ENCODE measurements around the gene AURKB. TPM values are rescaled to one million over a fixed set of nuclear protein-coding genes. Genes with fewer than 3 reads are reported as not detected.

The AURKB gene
- total and polyA plus RNA-seq, 2 of the 13 experiments (the other 11 are each of a cell fraction or from before 2014, with no cell fraction given): 29.5 to 75.3 TPM

GRCh38 chr17:8173056-8173870 lies 37.1 kb downstream of the AURKB start (continued):
- peak; percentile 83; the same call in 1 of the 2 replicates for TF ChIP-seq ZFP36L2 (CRISPR knock-in tag; IDR thresholded peaks at IDR 0.05)
- TF ChIP-seq SKI (IDR thresholded peaks at IDR 0.05; ENCODE audit: partially characterized antibody): peak; percentile 51
- TF ChIP-seq HNRNPH1 (optimal IDR thresholded peaks at IDR 0.05; ENCODE audit: low read depth, low read length): no peak
- TF ChIP-seq PBX3 (CRISPR knock-in tag; IDR thresholded peaks at IDR 0.05; ENCODE audit: borderline replicate concordance): peak; percentile 94; the same call in 1 of the 2 replicates
- TF ChIP-seq ZBTB2 (CRISPR knock-in tag; IDR thresholded peaks at IDR 0.05; ENCODE audit: low read depth): peak; percentile 73
- TF ChIP-seq ZNF589 (CRISPR knock-in tag; conservative IDR thresholded peaks at IDR 0.05): peak; percentile 93
- peak; percentile 84 for TF ChIP-seq ZBTB33 (CRISPR knock-in tag; IDR thresholded peaks at IDR 0.05)
- peak; percentile 89 for TF ChIP-seq SIX4 (CRISPR knock-in tag; IDR thresholded peaks at IDR 0.05)
- no peak for TF ChIP-seq SMAD1 (CRISPR knock-in tag; IDR thresholded peaks at IDR 0.05; ENCODE audit: borderline replicate concordance, low read depth)
- peak; percentile 45; the same call in 1 of the 2 replicates for TF ChIP-seq ATF7 (IDR thresholded peaks at IDR 0.05)
- no peak; the same call in 1 of the 2 replicates for TF ChIP-seq ATF7 (CRISPR knock-in tag; IDR thresholded peaks at IDR 0.05)
- peak; percentile 93 for TF ChIP-seq CEBPG (CRISPR knock-in tag; IDR thresholded peaks at IDR 0.05)
- TF ChIP-seq ZNF704 (CRISPR knock-in tag; IDR thresholded peaks at IDR 0.05; ENCODE audit: borderline replicate concordance): no peak; the same call in 1 of the 2 replicates
- no peak for TF ChIP-seq ARNT (IDR thresholded peaks at IDR 0.05)
- peak; percentile 100 for TF ChIP-seq TOE1 (CRISPR knock-in tag; IDR thresholded peaks at IDR 0.05)
- no peak for TF ChIP-seq ZNF451 (CRISPR knock-in tag; IDR thresholded peaks at IDR 0.05)
- 0 out of 2 replicates have a peak, but pooled peaks have one; percentile 64 for TF ChIP-seq ZNF44 (CRISPR knock-in tag; IDR thresholded peaks at IDR 0.05)
- peak; percentile 97 for TF ChIP-seq FOXP4 (CRISPR knock-in tag; IDR thresholded peaks at IDR 0.05)

Data from HepG2 (cell line).